ENCODE results near the gene PCSK6.

Gene PCSK6

GRCh38 chr15:101479342-101479845 is 10.1 kb downstream of the PCSK6 start:
- Histone ChIP-seq H3K27ac (replicated peaks) (no peak overlapping the region), H3K27me3 (ENCODE audit: insufficient read depth, poor library complexity, severe bottlenecking) (peaks cover 2% of the 10 kb centered on the region), H3K4me3 (replicated peaks; ENCODE audit: insufficient read depth, low read length) (no peak overlapping the region)
- TF ChIP-seq CTCF (IDR thresholded peaks at IDR 0.05; ENCODE audit: insufficient read depth, low read length) (no peak), GABPA (IDR thresholded peaks at IDR 0.05; ENCODE audit: low read depth) (no peak), POLR2AphosphoS5 (IDR thresholded peaks at IDR 0.05; ENCODE audit: low read depth) (no peak), SPI1 (IDR thresholded peaks at IDR 0.05; ENCODE audit: borderline replicate concordance, low read depth) (no peak), REST (IDR thresholded peaks at IDR 0.05; ENCODE audit: insufficient replicate concordance, low read depth) (no peak)
- DNase-seq (ENCODE audit: low read depth in 1 of 2, low spot score in 1 of 2), result no peak

- H3K27me3 ChIP-seq (ENCODE audit: insufficient read depth, poor library complexity, severe bottlenecking), result peaks cover 2% of the 10 kb centered on the region
- H3K4me3 ChIP-seq (replicated peaks; ENCODE audit: insufficient read depth, low read length), result no peak overlapping the region
- no peak for DNase-seq (ENCODE audit: low read depth in 1 of 2, low spot score in 1 of 2)
- TF ChIP-seq POLR2AphosphoS5 (IDR thresholded peaks at IDR 0.05; ENCODE audit: low read depth) (no peak), GABPA (IDR thresholded peaks at IDR 0.05; ENCODE audit: low read depth) (no peak), REST (IDR thresholded peaks at IDR 0.05; ENCODE audit: insufficient replicate concordance, low read depth) (no peak), CTCF (IDR thresholded peaks at IDR 0.05; ENCODE audit: insufficient read depth, low read length) (no peak), SPI1 (IDR thresholded peaks at IDR 0.05; ENCODE audit: borderline replicate concordance, low read depth) (no peak)
- no peak overlapping the region for H3K27ac ChIP-seq (replicated peaks)
Observed at GRCh38 chr15:101478701-101479341, 10.7 kb downstream of the PCSK6 start.

- no peak overlapping the region for H3K4me3 ChIP-seq (replicated peaks; ENCODE audit: insufficient read depth, low read length)
- H3K27ac ChIP-seq (replicated peaks), result no peak overlapping the region
- DNase-seq (ENCODE audit: low read depth in 1 of 2, low spot score in 1 of 2), result no peak
- no peak for TF ChIP-seq POLR2AphosphoS5 (IDR thresholded peaks at IDR 0.05; ENCODE audit: low read depth)
- TF ChIP-seq REST (IDR thresholded peaks at IDR 0.05; ENCODE audit: insufficient replicate concordance, low read depth), result no peak
- TF ChIP-seq GABPA (IDR thresholded peaks at IDR 0.05; ENCODE audit: low read depth), result no peak
- no peak for TF ChIP-seq SPI1 (IDR thresholded peaks at IDR 0.05; ENCODE audit: borderline replicate concordance, low read depth)
- TF ChIP-seq CTCF (IDR thresholded peaks at IDR 0.05; ENCODE audit: insufficient read depth, low read length), result no peak
- peaks cover 2% of the 10 kb centered on the region for H3K27me3 ChIP-seq (ENCODE audit: insufficient read depth, poor library complexity, severe bottlenecking)
Observed at GRCh38 chr15:101477851-101478362, 11.6 kb downstream of the PCSK6 start.

Data from HL-60 (cell line).